Gastrocnemius medialis (tissue), 4 donors: ENCODE results near the gene CACNA2D1. TPM values are rescaled to one million over a fixed set of nuclear protein-coding genes. Genes with fewer than 3 reads are reported as not detected.

Experiments used
- ATAC-seq, 2 donors: fragments of 150-250 bp; one replicate each; pipeline ENCODE4 v1.9.1; 2016
- DNase-seq, 2 donors: peaks; one replicate each; pipeline ENCODE4 v3.0.0-alpha.2; 2019
- H3K27ac ChIP-seq, 4 donors: fragments of 200-600 bp; sonication (generic); 1 replicate in 1 of 4; 2 replicates in 3 of 4; pipeline ENCODE4 v1.5.1; 2016 to 2018; ENCODE audit warnings: mild to moderate bottlenecking in 2 of 4, moderate library complexity in 1 of 4
- H3K27me3 ChIP-seq, 3 donors: fragments of 200-600 bp; sonication (generic) in 2 of 3; 1 replicate in 1 of 3; 2 replicates in 2 of 3; pipeline versions ENCODE4 v1.5.1 to v1.6.0; 2016 to 2019; ENCODE audit warnings: mild to moderate bottlenecking in 1 of 3, moderate library complexity in 1 of 3
- H3K36me3 ChIP-seq, 2 donors: fragments of 200-600 bp; sonication (generic) in 1 of 2; one replicate each; pipeline ENCODE4 v1.5.1; 2017 to 2018
- H3K4me1 ChIP-seq, 2 donors: fragments of 200-600 bp; sonication (generic) in 1 of 2; one replicate each; pipeline ENCODE4 v1.5.1; 2016 to 2017; ENCODE audit warnings: mild to moderate bottlenecking in 2 of 2
- H3K4me3 ChIP-seq, 4 donors: fragments of 200-600 bp; sonication (generic) in 3 of 4; 1 replicate in 1 of 4; 2 replicates in 3 of 4; pipeline ENCODE4 v1.5.1; 2016 to 2019; ENCODE audit warnings: mild to moderate bottlenecking in 2 of 4
- H3K9me3 ChIP-seq, 3 donors: fragments of 200-600 bp; sonication (generic) in 2 of 3; 1 replicate in 1 of 3; 2 replicates in 2 of 3; pipeline ENCODE4 v1.5.1; 2016 to 2019
- POLR2A ChIP-seq, 2 donors: fragments of 450-650 bp; IDR thresholded peaks; one replicate each; pipeline ENCODE4 v1.6.1; 2017; ENCODE audit warnings: antibody characterized with exemption in 2 of 2, mild to moderate bottlenecking in 2 of 2, moderate library complexity in 2 of 2
- in situ Hi-C, 4 donors: fragments of 200-750 bp; cut with MboI; loops; one replicate each; pipeline versions ENCODE4 v1.15.0 to v1.8.0; 2017; ENCODE audit warnings: low sequenced_read_pairs in 4 of 4
- intact Hi-C: fragments of 100-400 bp; cut with DNase I; formaldehyde crosslinking; loops from one replicate; pipeline ENCODE4 v1.15.1; 2023; ENCODE audit warnings: low total_unique reads
- total RNA-seq, 4 donors: library from RNA; depleted of rRNA; stranded (reverse); fragments of >200 nt; gene quantifications; one replicate each; pipeline versions ENCODE4 v1.1.0 to v1.2.3, GENCODE V29; 2016
- TF ChIP-seq, protein P1 (sequence below), 5 experiments: fragments of 450-650 bp in 3 of 5; fragments of 200-600 bp in 2 of 5; sonication (generic) in 2 of 5; IDR thresholded peaks in 4 of 5; conservative IDR thresholded peaks in 1 of 5; 1 replicate in 4 of 5; 2 replicates in 1 of 5; pipeline ENCODE4 v1.5.1; 2016 to 2019; ENCODE audit warnings: antibody characterized with exemption in 5 of 5, mild to moderate bottlenecking in 3 of 5, moderate library complexity in 3 of 5

Gene CACNA2D1
- total RNA-seq, 4 donors from 2014 or later = 83.9 to 157 (median 120) TPM

DNA sequence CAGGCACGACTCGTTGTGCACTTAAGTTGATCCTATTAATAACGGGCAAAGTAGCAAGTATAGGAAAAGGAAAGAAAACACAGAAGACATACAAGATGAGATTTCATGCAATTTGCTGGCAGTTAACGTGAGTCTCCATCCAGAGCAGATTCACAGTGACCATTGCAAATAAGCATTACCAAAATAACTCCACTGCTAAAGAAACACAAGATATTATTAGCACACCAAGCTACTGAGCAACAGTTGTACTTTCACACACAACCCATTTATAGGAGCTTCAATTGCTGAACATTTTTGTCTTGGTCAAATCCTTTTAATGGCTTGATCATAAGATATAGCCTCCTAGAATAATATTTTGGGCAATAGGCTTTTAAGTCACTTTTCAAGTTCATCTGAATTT is 486.1 kb downstream of the CACNA2D1 start:
- no peak overlapping the region for H3K4me3 ChIP-seq
- intact Hi-C loops (loop anchor here (10.0 kb wide), 1 partner anchor 463 kb away; no protein-coding TSS in a partner anchor), in situ Hi-C loops (loop anchor here in 3 of 4 donors (10.0 to 25.0 kb wide), 3 partner anchors 445 to 473 kb away; no protein-coding TSS in a partner anchor)
- H3K36me3 ChIP-seq = no peaks in the 10 kb centered on the region
- ATAC-seq = peak; percentile 96 to 98
- H3K27me3 ChIP-seq = no peaks in the 10 kb centered on the region
- no peaks in the 10 kb centered on the region for H3K9me3 ChIP-seq
- peak overlapping the region; percentile 51 to 61 (median 60) for H3K27ac ChIP-seq
- TF ChIP-seq POLR2A (IDR thresholded peaks at IDR 0.05) = no peak
- TF ChIP-seq, protein P1, sequence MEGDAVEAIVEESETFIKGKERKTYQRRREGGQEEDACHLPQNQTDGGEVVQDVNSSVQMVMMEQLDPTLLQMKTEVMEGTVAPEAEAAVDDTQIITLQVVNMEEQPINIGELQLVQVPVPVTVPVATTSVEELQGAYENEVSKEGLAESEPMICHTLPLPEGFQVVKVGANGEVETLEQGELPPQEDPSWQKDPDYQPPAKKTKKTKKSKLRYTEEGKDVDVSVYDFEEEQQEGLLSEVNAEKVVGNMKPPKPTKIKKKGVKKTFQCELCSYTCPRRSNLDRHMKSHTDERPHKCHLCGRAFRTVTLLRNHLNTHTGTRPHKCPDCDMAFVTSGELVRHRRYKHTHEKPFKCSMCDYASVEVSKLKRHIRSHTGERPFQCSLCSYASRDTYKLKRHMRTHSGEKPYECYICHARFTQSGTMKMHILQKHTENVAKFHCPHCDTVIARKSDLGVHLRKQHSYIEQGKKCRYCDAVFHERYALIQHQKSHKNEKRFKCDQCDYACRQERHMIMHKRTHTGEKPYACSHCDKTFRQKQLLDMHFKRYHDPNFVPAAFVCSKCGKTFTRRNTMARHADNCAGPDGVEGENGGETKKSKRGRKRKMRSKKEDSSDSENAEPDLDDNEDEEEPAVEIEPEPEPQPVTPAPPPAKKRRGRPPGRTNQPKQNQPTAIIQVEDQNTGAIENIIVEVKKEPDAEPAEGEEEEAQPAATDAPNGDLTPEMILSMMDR (IDR thresholded peaks at IDR 0.05 in 4 of 5, conservative IDR thresholded peaks at IDR 0.05 in 1 of 5) = no peak
- H3K4me1 ChIP-seq = peaks cover 8 to 18% of the 10 kb centered on the region in 2 donors
- DNase-seq = no peak

DNA sequence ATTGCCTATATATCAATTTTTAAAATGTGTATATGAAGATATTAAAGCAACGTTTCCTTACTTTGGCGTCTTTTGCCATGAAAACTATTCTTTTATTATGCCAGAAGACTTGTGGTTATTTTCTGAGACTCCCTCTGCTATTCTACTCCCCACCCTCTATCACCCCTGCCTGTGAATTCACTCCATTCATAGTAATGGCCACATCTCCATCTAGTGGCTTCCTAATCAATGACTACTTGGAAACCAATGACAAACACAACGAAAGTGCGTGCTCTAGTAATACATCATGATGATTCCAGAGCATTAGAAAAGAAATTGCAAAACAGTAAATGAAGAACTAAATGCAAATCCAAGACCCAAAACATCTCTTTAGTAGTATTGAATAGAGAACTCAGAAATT is 487.1 kb downstream of the CACNA2D1 start:
- Histone ChIP-seq H3K27ac (no peak overlapping the region), H3K36me3 (no peaks in the 10 kb centered on the region), H3K9me3 (no peaks in the 10 kb centered on the region), H3K4me1 (peaks cover 8 to 18% of the 10 kb centered on the region in 2 donors), H3K27me3 (no peaks in the 10 kb centered on the region), H3K4me3 (no peak overlapping the region)
- no peak for DNase-seq
- ATAC-seq = peak in 1 of 2 donors; percentile 38
- intact Hi-C loops (loop anchor here (10.0 kb wide), 1 partner anchor 462 kb away; no protein-coding TSS in a partner anchor), in situ Hi-C loops (loop anchor here in 3 of 4 donors (10.0 to 25.0 kb wide), 3 partner anchors 444 to 472 kb away; no protein-coding TSS in a partner anchor)
- TF ChIP-seq, protein P1 (IDR thresholded peaks at IDR 0.05 in 4 of 5, conservative IDR thresholded peaks at IDR 0.05 in 1 of 5) = no peak
- no peak for TF ChIP-seq POLR2A (IDR thresholded peaks at IDR 0.05)

DNA sequence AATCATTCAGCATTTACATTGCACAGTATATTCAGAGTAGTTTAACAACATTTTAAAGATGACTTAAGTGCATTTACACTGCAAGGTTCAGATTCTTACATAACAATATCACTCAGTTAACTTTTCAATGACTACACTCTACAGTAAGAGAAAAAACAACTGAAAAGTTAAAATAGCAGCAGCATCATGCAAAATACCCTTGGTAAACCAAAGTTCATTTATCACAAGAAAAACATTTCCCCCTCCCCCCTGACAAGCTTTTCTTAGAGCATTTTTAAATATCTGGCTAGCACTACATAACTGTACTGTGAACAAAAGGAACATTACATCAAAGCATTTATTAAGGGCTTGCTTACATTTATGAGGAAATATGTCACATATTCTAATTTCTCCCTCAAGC is 494.3 kb downstream of the CACNA2D1 start:
- TF ChIP-seq, protein P1 (IDR thresholded peaks at IDR 0.05 in 4 of 5, conservative IDR thresholded peaks at IDR 0.05 in 1 of 5) = no peak
- no peak for TF ChIP-seq POLR2A (IDR thresholded peaks at IDR 0.05)
- H3K36me3 ChIP-seq = no peaks in the 10 kb centered on the region
- intact Hi-C loops = no loop called here
- H3K27ac ChIP-seq = no peak overlapping the region
- ATAC-seq (no peak), DNase-seq (no peak)
- H3K4me3 ChIP-seq = no peak overlapping the region
- in situ Hi-C loops = no loop called here
- H3K9me3 ChIP-seq = no peaks in the 10 kb centered on the region
- H3K4me1 ChIP-seq = no peaks in the 10 kb centered on the region
- H3K27me3 ChIP-seq = no peaks in the 10 kb centered on the region

DNA sequence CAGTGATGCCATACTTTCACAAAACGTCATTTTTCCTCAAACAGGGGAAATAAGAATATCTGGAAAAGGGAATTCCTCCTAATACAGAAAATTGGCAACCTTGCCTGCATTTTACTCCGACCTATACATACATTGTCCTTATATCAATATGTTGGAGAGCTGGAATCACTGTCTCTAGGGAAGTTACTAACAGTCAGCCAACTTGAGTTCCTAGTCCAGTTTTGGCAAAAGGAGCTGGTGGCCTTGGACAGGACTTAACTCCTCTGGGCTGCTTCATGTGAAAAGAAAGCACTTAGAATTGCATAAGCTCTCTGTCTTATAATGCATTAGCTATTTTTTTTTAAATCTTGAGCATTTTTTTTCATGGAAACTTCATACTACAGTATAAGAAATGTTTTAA is 499.5 kb downstream of the CACNA2D1 start:
- ATAC-seq (no peak), DNase-seq (no peak)
- Histone ChIP-seq H3K27me3 (no peaks in the 10 kb centered on the region), H3K36me3 (no peaks in the 10 kb centered on the region), H3K9me3 (no peaks in the 10 kb centered on the region), H3K27ac (no peak overlapping the region), H3K4me1 (no peaks in the 10 kb centered on the region), H3K4me3 (no peak overlapping the region)
- in situ Hi-C loops = no loop called here
- intact Hi-C loops = no loop called here
- no peak for TF ChIP-seq POLR2A (IDR thresholded peaks at IDR 0.05)
- TF ChIP-seq, protein P1 (IDR thresholded peaks at IDR 0.05 in 4 of 5, conservative IDR thresholded peaks at IDR 0.05 in 1 of 5) = no peak

DNA sequence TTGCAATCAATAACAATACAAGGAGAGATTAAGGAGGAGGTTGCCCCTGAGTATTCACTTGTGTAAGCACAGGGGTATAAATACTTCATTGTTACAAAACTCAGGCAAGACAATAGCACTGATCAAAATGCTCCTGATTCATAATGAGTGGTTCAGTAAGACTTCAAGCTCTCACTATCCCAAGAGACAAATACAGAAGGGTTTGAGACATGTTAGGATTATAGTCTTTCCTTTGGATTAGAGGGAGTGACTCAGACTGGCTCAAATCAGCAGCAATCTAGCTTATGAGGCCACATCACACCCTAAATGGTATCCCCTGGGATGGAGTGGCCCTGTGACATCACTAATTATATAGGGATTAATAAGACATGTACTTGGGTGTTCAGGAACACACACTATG is 506.5 kb downstream of the CACNA2D1 start:
- intact Hi-C loops = no loop called here
- DNase-seq = no peak
- Histone ChIP-seq H3K9me3 (no peaks in the 10 kb centered on the region), H3K4me3 (no peak overlapping the region), H3K4me1 (no peaks in the 10 kb centered on the region), H3K27me3 (no peaks in the 10 kb centered on the region), H3K27ac (no peak overlapping the region), H3K36me3 (no peaks in the 10 kb centered on the region)
- in situ Hi-C loops = no loop called here
- no peak for TF ChIP-seq POLR2A (IDR thresholded peaks at IDR 0.05)
- TF ChIP-seq, protein P1 (IDR thresholded peaks at IDR 0.05 in 4 of 5, conservative IDR thresholded peaks at IDR 0.05 in 1 of 5) = no peak
- no peak for ATAC-seq
